B cell (primary cell): ENCODE data around the gene FOLH1.

ENCODE experiments used
- CTCF ChIP-seq: fragments of 200-600 bp; IDR thresholded peaks from one replicate; pipeline ENCODE4 v1.8.0; 2022; ENCODE audit warnings: antibody characterized with exemption, mild to moderate bottlenecking
- EZH2 ChIP-seq: IDR thresholded peaks from 2 replicates; pipeline ENCODE4 v1.6.1; 2012; ENCODE audit warnings: borderline replicate concordance, low read depth, mild to moderate bottlenecking, moderate library complexity, low read length; ENCODE audit not compliant: insufficient read depth, poor library complexity, severe bottlenecking

DNA sequence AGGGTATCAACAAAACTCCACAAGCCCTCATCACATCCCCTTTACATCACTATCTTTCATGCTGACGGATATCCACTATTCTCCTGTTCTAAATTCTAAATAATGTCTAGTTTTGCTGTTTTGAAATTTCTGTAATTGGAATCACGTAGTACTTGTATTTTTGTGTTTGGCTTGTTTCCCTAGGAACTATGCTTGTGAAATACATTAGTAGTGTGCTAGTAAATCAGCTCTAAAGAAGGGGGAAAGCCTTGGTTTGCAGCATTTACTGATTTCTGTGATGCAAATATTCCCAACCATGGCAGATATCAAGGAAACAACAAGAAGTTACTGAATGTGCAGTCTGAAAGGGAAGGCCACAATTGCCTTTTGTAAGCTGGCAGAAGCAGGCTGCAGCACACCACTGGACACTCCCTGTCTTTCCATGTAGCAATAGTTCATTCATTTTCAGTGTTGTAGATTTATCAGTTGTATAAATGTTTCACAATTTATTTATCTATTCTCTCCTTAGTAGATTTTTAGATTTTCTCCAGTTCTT lies 4.7 kb upstream of the FOLH1 start:
- TF ChIP-seq CTCF (no peak), EZH2 (no peak)
